BLaER1 treated with 17β-estradiol and CSF1 and Interleukin-3, amounts not matched to agents 10 nM and 100 nM (cell line): ENCODE measurements around the gene LRCH1.

Source experiments
- H3K27ac ChIP-seq, 11 experiments: shearing (Covaris generic); formaldehyde crosslinking; 2 replicates each; pipeline ENCODE4 v1.8.1; 2022
- H3K27me3 ChIP-seq, 11 experiments: shearing (Covaris generic); formaldehyde crosslinking; 2 replicates each; pipeline ENCODE4 v1.8.1; 2022
- H3K36me3 ChIP-seq, 11 experiments: shearing (Covaris generic); formaldehyde crosslinking; 2 replicates each; pipeline ENCODE4 v1.8.1; 2022
- H3K4me1 ChIP-seq, 10 experiments: shearing (Covaris generic); formaldehyde crosslinking; 2 replicates each; pipeline ENCODE4 v1.8.1; 2022
- H3K4me2 ChIP-seq, 11 experiments: shearing (Covaris generic); formaldehyde crosslinking; 2 replicates each; pipeline ENCODE4 v1.8.1; 2022
- H3K4me3 ChIP-seq, 10 experiments: shearing (Covaris generic); formaldehyde crosslinking; 2 replicates each; pipeline ENCODE4 v1.8.1; 2022
- H3K9ac ChIP-seq, 11 experiments: shearing (Covaris generic); formaldehyde crosslinking; 2 replicates each; pipeline ENCODE4 v1.8.1; 2022
- H3K9me3 ChIP-seq, 11 experiments: shearing (Covaris generic); formaldehyde crosslinking; replicated peaks in 1 of 11; 2 replicates each; pipeline ENCODE4 v1.8.1; 2022
- H4K20me1 ChIP-seq, 11 experiments: shearing (Covaris generic); formaldehyde crosslinking; 2 replicates each; pipeline ENCODE4 v1.8.1; 2022
- Cebpa-rat ChIP-seq, 11 experiments: shearing (Covaris generic); IDR thresholded peaks; 2 replicates each; pipeline ENCODE4 v1.8.1; 2022

LRCH1 gene

GRCh38 chr13:46745706-46746105, 192.7 kb downstream of the LRCH1 start:
- Histone ChIP-seq H3K27me3 (peaks cover 0 to 69% (median 0%) of the 10 kb centered on the region in 11 experiments; a peak in 7 of 22 replicates), H3K36me3 (peaks cover 90 to 100% (median 95%) of the 10 kb centered on the region in 11 experiments), H3K27ac (peak overlapping the region in 6 of 11 experiments; percentile 5 to 72 (median 60); a peak in 11 of 22 replicates), H3K9ac (peak overlapping the region in 1 of 11 experiments; percentile 46; a peak in 2 of 22 replicates), H3K4me1 (peaks cover 0 to 56% (median 16%) of the 10 kb centered on the region in 10 experiments; a peak in 16 of 20 replicates), H3K4me2 (peak overlapping the region in 7 of 11 experiments; percentile 37 to 62 (median 56); a peak in 14 of 22 replicates), H3K4me3 (peak overlapping the region in 4 of 10 experiments; percentile 3 to 22 (median 12); a peak in 3 of 20 replicates), H4K20me1 (peaks cover 0 to 34% (median 0%) of the 10 kb centered on the region in 11 experiments; a peak in 5 of 22 replicates), H3K9me3 (peaks cover 38 to 70% (median 52%) of the 10 kb centered on the region in 11 experiments)
- no peak for TF ChIP-seq Cebpa-rat (IDR thresholded peaks at IDR 0.05)

DNA sequence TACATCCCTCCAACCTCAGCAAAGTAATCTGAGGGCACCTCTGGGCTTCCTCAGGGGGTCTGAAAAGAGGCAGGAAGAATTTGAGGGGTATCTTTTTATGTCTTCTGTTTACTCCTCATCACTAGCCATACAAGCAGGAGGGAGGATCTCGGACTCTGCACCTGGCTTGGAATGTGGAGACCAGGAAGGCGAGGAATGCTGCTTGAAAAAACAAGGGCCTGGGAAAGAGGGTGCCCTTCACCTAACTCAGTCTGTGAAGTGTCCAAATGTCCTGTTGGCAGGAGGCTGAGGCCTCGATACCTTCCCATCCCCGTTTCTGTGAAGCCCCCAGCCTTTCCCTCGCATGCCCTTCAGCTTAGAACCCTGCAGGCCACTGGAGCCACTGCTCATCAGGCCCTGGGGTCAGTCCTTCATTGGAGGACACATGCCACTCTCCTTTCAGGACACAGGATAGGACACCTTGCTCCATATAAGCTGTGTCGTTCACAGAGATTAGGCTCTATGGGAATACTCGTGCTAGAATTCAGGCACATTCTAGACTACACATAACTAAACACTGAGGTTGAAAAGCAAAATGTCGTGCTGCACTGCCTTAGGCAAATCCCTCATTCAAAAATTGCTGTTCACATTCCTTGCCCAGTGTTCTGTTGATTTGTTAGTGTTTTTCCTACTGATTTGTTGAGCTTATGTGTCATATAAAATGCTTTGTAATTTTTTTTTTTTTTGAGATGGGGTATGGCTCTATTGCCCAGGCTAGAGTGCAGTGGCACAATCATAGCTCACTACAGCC, 194.3 kb downstream of the LRCH1 start:
- Histone ChIP-seq H3K9ac (no peak overlapping the region), H3K4me3 (peak overlapping the region in 4 of 10 experiments; percentile 5 to 22 (median 16); a peak in 2 of 20 replicates), H3K9me3 (peaks cover 38 to 62% (median 50%) of the 10 kb centered on the region in 11 experiments), H3K27me3 (peaks cover 0 to 76% (median 0%) of the 10 kb centered on the region in 11 experiments; a peak in 7 of 22 replicates), H3K4me2 (peak overlapping the region in 3 of 11 experiments; percentile 44 to 62 (median 61); a peak in 4 of 22 replicates), H3K36me3 (peaks cover 77 to 91% (median 86%) of the 10 kb centered on the region in 11 experiments), H4K20me1 (peaks cover 0 to 49% (median 3%) of the 10 kb centered on the region in 11 experiments; a peak in 10 of 22 replicates), H3K27ac (peak overlapping the region in 4 of 11 experiments; percentile 42 to 72 (median 66); a peak in 5 of 22 replicates), H3K4me1 (peaks cover 12 to 71% (median 30%) of the 10 kb centered on the region in 10 experiments)
- no peak for TF ChIP-seq Cebpa-rat (IDR thresholded peaks at IDR 0.05)

GRCh38 chr13:46748300-46748699, 195.3 kb downstream of the LRCH1 start:
- TF ChIP-seq Cebpa-rat (IDR thresholded peaks at IDR 0.05) = no peak
- H3K9ac ChIP-seq = no peak overlapping the region
- peaks cover 19 to 82% (median 39%) of the 10 kb centered on the region in 10 experiments for H3K4me1 ChIP-seq
- H3K27me3 ChIP-seq = peaks cover 0 to 82% (median 0%) of the 10 kb centered on the region in 11 experiments; a peak in 7 of 22 replicates
- peaks cover 38 to 57% (median 50%) of the 10 kb centered on the region in 11 experiments for H3K9me3 ChIP-seq
- 0 out of 22 replicates have a peak overlapping the region, but pooled peaks of 1 of the 11 experiments have one; percentile 11 for H3K27ac ChIP-seq
- peak overlapping the region in 2 of 11 experiments; percentile 3 to 19; a peak in 4 of 22 replicates for H3K4me2 ChIP-seq
- H3K36me3 ChIP-seq = peaks cover 69 to 91% (median 75%) of the 10 kb centered on the region in 11 experiments
- peaks cover 0 to 58% (median 5%) of the 10 kb centered on the region in 11 experiments; a peak in 10 of 22 replicates for H4K20me1 ChIP-seq
- no peak overlapping the region for H3K4me3 ChIP-seq

DNA sequence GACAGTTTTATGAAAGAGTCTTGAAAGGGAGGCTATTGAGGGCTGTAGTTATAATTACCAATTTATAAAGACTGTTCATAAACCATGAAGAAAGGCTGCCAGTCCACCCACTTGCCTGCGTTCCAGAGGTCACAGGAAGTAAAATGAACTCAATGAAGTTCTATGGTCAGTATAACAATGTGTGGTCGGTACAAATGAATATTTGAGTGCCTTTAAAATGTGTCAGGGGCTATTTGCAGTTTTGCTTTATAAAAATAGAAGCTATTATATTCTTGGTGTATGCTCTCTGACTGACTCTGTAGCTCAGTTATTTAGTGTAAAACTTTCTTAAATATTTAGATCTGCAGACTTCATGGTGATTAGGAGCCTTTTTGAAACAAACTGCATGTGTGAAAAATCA, 197.0 kb downstream of the LRCH1 start:
- TF ChIP-seq Cebpa-rat (IDR thresholded peaks at IDR 0.05) = no peak
- Histone ChIP-seq H3K36me3 (peaks cover 52 to 88% (median 64%) of the 10 kb centered on the region in 11 experiments), H3K4me1 (peaks cover 19 to 79% (median 38%) of the 10 kb centered on the region in 10 experiments), H3K4me2 (no peak overlapping the region), H3K27me3 (peaks cover 0 to 92% (median 0%) of the 10 kb centered on the region in 11 experiments; a peak in 7 of 22 replicates), H3K9ac (no peak overlapping the region), H3K9me3 (peaks cover 22 to 45% (median 37%) of the 10 kb centered on the region in 11 experiments), H3K27ac (peak overlapping the region in 1 of 11 experiments; percentile 7; a peak in 1 of 22 replicates), H4K20me1 (peaks cover 0 to 64% (median 5%) of the 10 kb centered on the region in 11 experiments; a peak in 10 of 22 replicates), H3K4me3 (no peak overlapping the region)

DNA sequence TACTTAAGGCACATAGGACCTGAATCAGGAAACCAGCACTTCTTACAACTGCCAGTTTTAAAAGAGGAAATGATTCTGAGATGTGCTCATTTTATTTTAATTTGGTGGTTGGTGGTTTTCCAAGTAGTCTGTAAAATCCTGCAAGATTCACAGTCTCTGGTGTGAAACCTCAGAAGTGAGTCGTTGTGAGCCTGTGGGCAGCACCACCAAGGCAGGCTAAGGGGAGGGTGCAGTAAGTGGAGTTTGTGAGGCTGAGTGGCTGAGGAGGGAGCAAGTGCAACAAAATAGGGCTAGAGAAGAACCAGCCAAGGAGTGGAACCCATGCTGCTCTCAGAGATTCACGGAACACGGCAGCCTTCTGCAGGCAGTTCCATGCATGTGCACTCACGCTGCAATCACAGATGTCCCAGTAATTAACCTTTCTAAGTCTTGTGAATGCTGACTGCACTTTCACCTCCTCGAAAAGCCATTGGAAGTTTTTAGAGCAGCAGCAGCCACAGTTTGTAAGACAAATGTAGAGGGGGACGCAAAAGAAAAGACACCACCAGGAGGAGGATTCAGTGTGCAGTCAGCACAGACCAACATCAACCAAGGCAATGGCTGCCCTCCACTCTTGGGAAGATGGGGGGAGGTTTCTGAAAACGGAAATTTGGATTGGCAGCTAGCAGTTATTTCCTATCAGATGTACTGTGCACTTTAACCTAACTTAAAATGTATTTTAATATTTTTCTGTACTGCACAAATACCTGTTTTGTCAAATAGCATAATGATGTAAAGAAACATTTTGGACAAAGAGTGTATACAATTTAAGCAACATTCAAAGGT, 199.1 kb downstream of the LRCH1 start:
- peaks cover 0 to 75% (median 0%) of the 10 kb centered on the region in 11 experiments; a peak in 7 of 22 replicates for H3K27me3 ChIP-seq
- peaks cover 25 to 65% (median 34%) of the 10 kb centered on the region in 10 experiments for H3K4me1 ChIP-seq
- no peak overlapping the region for H3K4me3 ChIP-seq
- H3K9ac ChIP-seq = peak overlapping the region in 2 of 11 experiments; percentile 8 to 20; a peak in 3 of 22 replicates
- no peak for TF ChIP-seq Cebpa-rat (IDR thresholded peaks at IDR 0.05)
- H3K4me2 ChIP-seq = peak overlapping the region; percentile 65 to 91 (median 82)
- peaks cover 2 to 26% (median 16%) of the 10 kb centered on the region in 11 experiments; a peak in 20 of 22 replicates for H3K9me3 ChIP-seq
- H3K36me3 ChIP-seq = peaks cover 32 to 67% (median 45%) of the 10 kb centered on the region in 11 experiments
- peak overlapping the region in 8 of 11 experiments; percentile 19 to 66 (median 52); a peak in 12 of 22 replicates for H3K27ac ChIP-seq
- peaks cover 0 to 64% (median 5%) of the 10 kb centered on the region in 11 experiments; a peak in 10 of 22 replicates for H4K20me1 ChIP-seq

- Histone ChIP-seq H3K4me1 (peaks cover 30 to 65% (median 44%) of the 10 kb centered on the region in 10 experiments), H3K27me3 (peaks cover 0 to 66% (median 0%) of the 10 kb centered on the region in 11 experiments; a peak in 7 of 22 replicates), H3K27ac (no peak overlapping the region), H4K20me1 (peaks cover 0 to 53% (median 5%) of the 10 kb centered on the region in 11 experiments; a peak in 10 of 22 replicates), H3K4me2 (peak overlapping the region in 9 of 11 experiments; percentile 65 to 86 (median 80); a peak in 9 of 22 replicates), H3K36me3 (peaks cover 23 to 56% (median 34%) of the 10 kb centered on the region in 11 experiments), H3K9ac (no peak overlapping the region), H3K9me3 (peaks cover 0 to 16% (median 9%) of the 10 kb centered on the region in 11 experiments; a peak in 8 of 22 replicates), H3K4me3 (no peak overlapping the region)
- TF ChIP-seq Cebpa-rat (IDR thresholded peaks at IDR 0.05) = no peak
These were observed 200.2 kb downstream of the LRCH1 start for GRCh38 chr13:46753137-46753536.

- peaks cover 15 to 48% (median 26%) of the 10 kb centered on the region in 11 experiments for H3K36me3 ChIP-seq
- H3K9ac ChIP-seq = no peak overlapping the region
- peaks cover 0 to 63% (median 0%) of the 10 kb centered on the region in 11 experiments; a peak in 7 of 22 replicates for H3K27me3 ChIP-seq
- no peak overlapping the region for H3K4me3 ChIP-seq
- H4K20me1 ChIP-seq = peaks cover 0 to 46% (median 5%) of the 10 kb centered on the region in 11 experiments; a peak in 10 of 22 replicates
- no peak overlapping the region for H3K27ac ChIP-seq
- H3K9me3 ChIP-seq = peaks cover 0 to 10% (median 3%) of the 10 kb centered on the region in 11 experiments; a peak in 6 of 22 replicates
- peaks cover 30 to 58% (median 43%) of the 10 kb centered on the region in 10 experiments for H3K4me1 ChIP-seq
- H3K4me2 ChIP-seq = no peak overlapping the region
- TF ChIP-seq Cebpa-rat (IDR thresholded peaks at IDR 0.05) = no peak
These were observed 200.9 kb downstream of the LRCH1 start for GRCh38 chr13:46753917-46754316.
